Measurements from ENCODE around the gene SCLT1.

DNA sequence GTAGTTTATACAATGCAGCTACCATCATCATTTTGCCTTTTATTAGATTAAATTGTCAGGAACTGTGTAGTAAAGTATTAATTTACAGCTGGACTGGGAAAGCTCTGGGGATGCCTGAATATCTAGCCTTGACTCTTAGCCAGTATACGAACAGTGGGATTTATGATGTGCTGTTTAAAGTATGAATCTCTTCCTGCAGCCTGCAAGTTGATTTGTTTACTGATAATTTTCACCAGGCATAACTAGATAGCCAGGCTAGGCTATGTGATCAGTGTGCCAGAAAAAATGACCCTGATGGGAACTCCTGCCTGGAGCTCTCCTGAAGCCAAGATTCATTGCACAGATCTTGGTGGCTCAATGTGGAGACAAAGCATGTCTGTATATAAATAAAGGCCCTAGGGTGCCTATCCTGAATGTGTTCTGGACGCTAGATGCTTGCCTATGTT is 119.2 kb downstream of the SCLT1 start:
- no peak for TF ChIP-seq RFX5 (IDR thresholded peaks at IDR 0.05; ENCODE audit: low read depth, low read length)
- TF ChIP-seq, protein P1, sequence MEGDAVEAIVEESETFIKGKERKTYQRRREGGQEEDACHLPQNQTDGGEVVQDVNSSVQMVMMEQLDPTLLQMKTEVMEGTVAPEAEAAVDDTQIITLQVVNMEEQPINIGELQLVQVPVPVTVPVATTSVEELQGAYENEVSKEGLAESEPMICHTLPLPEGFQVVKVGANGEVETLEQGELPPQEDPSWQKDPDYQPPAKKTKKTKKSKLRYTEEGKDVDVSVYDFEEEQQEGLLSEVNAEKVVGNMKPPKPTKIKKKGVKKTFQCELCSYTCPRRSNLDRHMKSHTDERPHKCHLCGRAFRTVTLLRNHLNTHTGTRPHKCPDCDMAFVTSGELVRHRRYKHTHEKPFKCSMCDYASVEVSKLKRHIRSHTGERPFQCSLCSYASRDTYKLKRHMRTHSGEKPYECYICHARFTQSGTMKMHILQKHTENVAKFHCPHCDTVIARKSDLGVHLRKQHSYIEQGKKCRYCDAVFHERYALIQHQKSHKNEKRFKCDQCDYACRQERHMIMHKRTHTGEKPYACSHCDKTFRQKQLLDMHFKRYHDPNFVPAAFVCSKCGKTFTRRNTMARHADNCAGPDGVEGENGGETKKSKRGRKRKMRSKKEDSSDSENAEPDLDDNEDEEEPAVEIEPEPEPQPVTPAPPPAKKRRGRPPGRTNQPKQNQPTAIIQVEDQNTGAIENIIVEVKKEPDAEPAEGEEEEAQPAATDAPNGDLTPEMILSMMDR (conservative IDR thresholded peaks at IDR 0.05; ENCODE audit: low read depth, low read length) = no peak
